ENCODE measurements around the gene FAM185A. TPM values are rescaled to one million over a fixed set of nuclear protein-coding genes. Genes with fewer than 3 reads are reported as not detected.
"Not testable (repeated sequence)": the region's sequence is repeated elsewhere in the genome, so short reads cannot be mapped to it uniquely, and the experiment has no call there.

Gene FAM185A
- 6.7 TPM for total RNA-seq
- long read RNA-seq, partial matches to known transcripts, result 1 of 7 reads
- long read RNA-seq, other reads (novel, unspliced or antisense), result 5 of 7 reads

- intact Hi-C loops (cut with DNase I), result loop anchor here (10.0 kb wide), 1 partner anchor 326 kb away; the partner anchor contains the start of genes ARMC10 and FBXL13
- peak; percentile 98 for DNase-seq (ENCODE audit: low spot score)
These were observed at the start of gene FAM185A for GRCh38 chr7:102748605-102749444. Gene FAM185A, plus strand, starts transcription at chr7:102748999. Its CDS starts 209 bp downstream, at chr7:102749208.

DNA sequence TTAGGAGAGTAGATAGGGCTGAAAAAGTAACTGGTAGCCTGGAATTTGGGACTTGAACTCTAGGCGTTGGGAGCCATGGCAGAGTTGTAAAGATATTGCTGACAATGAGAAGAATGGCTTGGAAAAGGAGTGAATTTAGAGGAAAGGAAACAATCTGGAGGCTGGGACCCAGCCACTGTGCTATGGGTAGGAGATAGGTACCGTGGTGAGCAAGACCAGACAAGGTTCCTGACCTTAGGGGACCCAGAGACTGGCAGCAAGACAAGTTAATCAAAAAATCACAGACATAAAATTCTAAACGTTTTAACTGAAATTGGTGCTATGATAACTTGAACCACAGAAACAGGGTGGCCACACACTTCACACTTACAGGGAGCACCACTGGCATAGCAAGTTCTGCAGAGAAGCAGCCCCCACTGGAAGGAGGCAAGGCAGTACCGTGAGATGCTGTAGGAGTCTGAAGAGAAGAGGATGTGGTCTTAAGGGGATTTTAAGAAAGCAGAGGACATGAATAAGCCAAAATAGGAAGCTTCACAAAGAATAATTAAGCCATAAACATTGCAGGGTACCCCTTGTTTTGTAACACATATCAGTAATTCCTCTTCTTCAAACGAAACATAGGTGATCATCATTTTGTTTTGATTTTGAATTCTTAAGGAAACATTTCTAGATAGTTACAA lies 35.6 kb upstream of the FAM185A start:
- DNase-seq (ENCODE audit: low spot score); intact Hi-C loops (cut with DNase I): not testable (repeated sequence)

- intact Hi-C loops (cut with DNase I); DNase-seq (ENCODE audit: low spot score): not testable (repeated sequence)
These were observed 35.1 kb upstream of the FAM185A start for GRCh38 chr7:102713691-102714080.

DNA sequence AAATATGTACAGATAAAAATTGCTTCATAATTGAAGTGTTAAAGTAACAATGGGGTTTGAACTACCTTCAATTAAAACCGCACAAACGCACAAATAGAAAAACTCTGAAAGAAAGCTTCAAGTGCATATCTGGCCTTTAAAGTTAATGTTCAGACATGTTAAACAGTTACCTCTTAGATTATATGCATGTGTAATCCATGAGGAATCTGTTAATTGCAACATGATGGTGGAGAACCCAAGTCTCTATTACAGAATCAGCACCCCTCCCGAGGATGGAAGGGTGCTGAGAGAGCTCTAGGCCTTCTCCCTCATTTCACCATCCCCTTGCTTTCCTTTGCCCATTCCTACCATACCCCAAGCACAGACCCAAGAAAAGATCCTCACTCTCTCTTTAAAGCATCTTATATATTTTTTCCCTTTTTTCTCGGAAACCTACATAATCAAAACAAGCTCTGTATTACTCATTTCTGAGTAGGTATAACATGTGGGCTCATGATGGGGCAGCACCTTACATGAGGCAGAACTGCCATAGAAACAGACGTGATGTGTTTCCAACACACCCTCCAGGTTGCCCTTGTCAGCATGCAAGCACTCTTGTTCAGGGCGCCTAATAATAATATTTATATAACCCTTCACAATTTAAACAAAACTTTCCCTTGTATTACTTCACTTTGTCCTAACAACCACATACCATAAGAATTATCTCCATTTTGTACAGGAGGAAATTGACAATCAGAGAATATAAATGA lies 33.9 kb upstream of the FAM185A start:
- intact Hi-C loops (cut with DNase I); DNase-seq (ENCODE audit: low spot score): not testable (repeated sequence)

- intact Hi-C loops (cut with DNase I); DNase-seq (ENCODE audit: low spot score): not testable (repeated sequence)
These were observed 33.1 kb upstream of the FAM185A start for GRCh38 chr7:102715718-102716117.

GRCh38 chr7:102718491-102718890 lies 30.3 kb upstream of the FAM185A start:
- DNase-seq (ENCODE audit: low spot score); intact Hi-C loops (cut with DNase I): not testable (repeated sequence)

DNA sequence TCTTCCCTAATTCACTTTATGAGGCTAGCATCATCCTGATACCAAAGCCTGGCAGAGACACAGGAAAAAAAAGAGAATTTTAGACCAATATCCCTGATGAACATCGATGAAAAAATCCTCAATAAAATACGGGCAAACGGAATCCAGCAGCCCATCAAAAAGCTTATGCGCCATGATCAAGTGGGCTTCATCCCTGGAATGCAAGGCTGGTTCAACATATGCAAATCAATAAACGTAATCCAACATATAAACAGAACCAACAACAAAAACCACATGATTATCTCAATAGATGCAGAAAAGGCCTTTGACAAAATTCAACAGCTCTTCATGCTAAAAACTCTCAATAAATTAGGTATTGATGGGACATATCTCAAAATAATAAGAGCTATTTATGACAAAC lies 22.6 kb upstream of the FAM185A start:
- DNase-seq (ENCODE audit: low spot score); intact Hi-C loops (cut with DNase I): not testable (repeated sequence)

GRCh38 chr7:102729670-102730069 lies 19.1 kb upstream of the FAM185A start:
- intact Hi-C loops (cut with DNase I); DNase-seq (ENCODE audit: low spot score): not testable (repeated sequence)

DNA sequence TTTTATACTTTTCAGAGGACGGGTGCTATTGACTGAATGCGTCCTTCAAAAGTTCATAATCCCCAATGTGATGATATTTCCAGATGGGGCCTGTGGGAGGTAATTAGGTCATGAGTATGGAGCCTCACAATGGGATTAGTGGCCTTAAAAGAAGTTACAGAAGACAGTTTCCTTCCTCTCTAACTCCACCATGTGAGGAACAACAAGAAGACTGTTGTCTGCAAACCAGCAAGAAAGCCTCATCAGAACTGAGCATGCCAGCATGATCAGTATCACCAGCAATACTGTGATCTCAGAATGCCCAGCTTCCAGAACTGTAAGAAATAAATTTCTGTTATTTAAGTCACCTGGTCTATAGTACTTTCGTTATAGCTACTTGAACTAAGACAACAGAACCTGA lies 18.4 kb upstream of the FAM185A start:
- intact Hi-C loops (cut with DNase I); DNase-seq (ENCODE audit: low spot score): not testable (repeated sequence)

DNA sequence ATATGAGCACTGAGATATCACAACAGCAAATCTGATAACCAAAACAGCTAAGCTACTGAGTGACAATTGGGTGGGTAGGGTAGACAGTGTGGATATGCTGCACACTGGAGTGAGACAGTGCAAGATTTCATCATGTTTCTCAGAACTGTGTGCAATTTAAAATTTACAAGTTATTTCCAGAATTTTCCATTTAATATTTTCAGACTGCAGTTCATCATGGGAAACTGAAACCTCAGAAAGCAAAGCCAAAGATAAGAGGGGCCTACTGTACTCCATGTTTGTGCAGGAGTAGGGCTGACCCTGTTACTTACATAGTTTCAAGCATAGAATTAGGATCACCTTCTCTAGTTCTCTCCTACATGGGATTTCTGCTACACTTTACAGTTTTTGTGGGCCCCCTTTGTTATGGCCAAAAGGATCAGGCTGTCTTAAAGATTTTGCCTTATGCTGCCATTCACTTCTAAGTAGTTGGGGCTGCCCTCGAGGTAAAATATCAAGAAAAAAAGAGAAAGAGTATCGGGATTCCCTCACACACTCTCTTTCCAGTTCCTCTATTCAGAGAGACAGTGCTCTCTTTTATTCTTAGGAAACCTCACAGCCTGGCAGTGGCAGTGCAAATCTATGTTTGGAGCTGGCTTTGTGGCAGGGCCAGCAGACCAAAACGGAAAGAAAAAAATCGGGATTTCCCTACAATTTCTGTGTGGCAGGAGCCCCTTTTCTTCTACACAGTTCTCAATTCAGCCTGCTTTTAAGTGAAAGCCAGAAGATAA lies 6.6 kb upstream of the FAM185A start:
- intact Hi-C loops (cut with DNase I), result loop anchor here (10.0 kb wide), 1 partner anchor 333 kb away; the partner anchor contains the start of genes ARMC10 and FBXL13
- DNase-seq (ENCODE audit: low spot score), result not testable (repeated sequence)

GRCh38 chr7:102743861-102744260 lies 4.9 kb upstream of the FAM185A start:
- DNase-seq (ENCODE audit: low spot score), result not testable (repeated sequence)
- intact Hi-C loops (cut with DNase I), result loop anchor here (10.0 kb wide), 1 partner anchor 331 kb away; the partner anchor contains the start of genes ARMC10 and FBXL13

GRCh38 chr7:102745494-102746288 lies 3.1 kb upstream of the FAM185A start:
- intact Hi-C loops (cut with DNase I), result loop anchor here (10.0 kb wide), 1 partner anchor 329 kb away; the partner anchor contains the start of genes ARMC10 and FBXL13
- not testable (repeated sequence) for DNase-seq (ENCODE audit: low spot score)

DNA sequence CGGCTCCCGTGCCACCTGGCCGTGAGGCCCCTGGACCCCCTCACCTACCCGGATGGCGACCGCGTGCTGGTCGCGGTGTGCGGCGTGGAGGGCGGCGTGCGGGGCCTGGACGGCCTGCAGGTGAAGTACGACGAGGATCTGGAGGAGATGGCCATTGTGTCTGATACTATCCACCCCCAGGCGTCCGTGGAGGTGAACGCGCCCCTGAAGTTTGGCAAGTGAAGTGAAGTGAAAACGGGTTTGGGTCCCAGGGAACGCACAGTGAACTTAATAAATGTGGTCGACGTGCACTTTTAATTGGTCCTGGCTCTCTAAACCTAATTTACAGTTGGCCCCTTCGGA lies 617 bp downstream of the FAM185A start:
- intact Hi-C loops (cut with DNase I), result loop anchor here (10.0 kb wide), 1 partner anchor 325 kb away; the partner anchor contains the start of genes ARMC10 and FBXL13
- not testable (repeated sequence) for DNase-seq (ENCODE audit: low spot score)

- DNase-seq (ENCODE audit: low spot score); intact Hi-C loops (cut with DNase I): not testable (repeated sequence)
These were observed 9.4 kb downstream of the FAM185A start for GRCh38 chr7:102758227-102758626.

DNA sequence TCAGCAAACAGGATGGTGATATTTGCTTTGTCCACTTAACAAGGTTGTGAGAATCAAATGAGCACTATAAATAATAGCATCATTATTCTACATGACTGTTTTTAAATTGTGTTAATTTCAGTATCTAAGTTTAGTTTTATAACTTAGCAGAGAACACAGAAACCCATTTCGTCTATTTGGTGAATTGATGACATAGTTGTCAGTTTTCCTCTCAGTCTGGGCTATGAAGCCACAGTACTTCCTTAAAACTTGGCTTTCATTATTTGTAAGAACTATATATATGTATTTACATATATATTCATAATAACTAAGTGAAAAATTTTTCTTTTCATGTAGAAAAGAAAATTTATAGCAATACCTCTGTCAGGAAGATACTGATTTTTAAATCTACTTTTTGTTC lies 11.1 kb downstream of the FAM185A start:
- intact Hi-C loops (cut with DNase I), result not testable (repeated sequence)

GRCh38 chr7:102761234-102761633 lies 12.4 kb downstream of the FAM185A start:
- DNase-seq (ENCODE audit: low spot score); intact Hi-C loops (cut with DNase I): not testable (repeated sequence)

More for the DNA sequence above, 11.1 kb downstream of the FAM185A start:
- DNase-seq (ENCODE audit: low spot score), result not testable (repeated sequence)

DNA sequence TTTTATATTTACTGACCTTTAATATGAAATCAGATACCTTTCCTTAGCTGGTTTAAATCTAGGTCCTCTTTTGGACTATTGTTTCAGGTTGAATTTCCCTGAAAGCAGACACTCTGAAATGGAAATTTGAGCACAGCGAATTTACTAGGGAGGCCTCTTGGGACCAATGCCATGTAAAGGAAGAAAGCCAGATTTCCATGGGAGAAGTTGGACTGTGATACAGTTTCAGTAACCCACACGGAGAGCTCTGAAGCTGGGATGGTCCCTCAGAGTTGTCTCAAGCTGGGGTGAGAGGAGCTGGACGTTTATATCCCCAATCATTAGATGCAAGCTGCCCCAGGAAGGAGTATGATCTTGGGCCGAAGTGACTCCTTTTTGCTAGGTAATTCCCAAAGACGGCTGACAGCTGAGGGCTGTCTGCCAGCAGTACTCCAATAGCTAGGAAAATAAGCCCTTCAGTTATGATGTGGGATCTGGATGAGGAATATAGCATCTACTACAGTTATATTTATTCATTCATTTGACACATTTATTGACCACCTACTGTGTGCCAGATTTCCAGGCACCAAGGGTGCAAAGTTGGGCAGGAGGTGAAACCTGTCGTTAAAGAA lies 14.6 kb downstream of the FAM185A start:
- intact Hi-C loops (cut with DNase I); DNase-seq (ENCODE audit: low spot score): not testable (repeated sequence)

All from cardiac septum (tissue), 1 donor.